Fibroblast of gingiva (primary cell): ENCODE data around the gene LRRK1.

Experiments
- DNase-seq: peaks from one replicate; pipeline ENCODE4 v3.0.0-alpha.2; 2011; ENCODE audit warnings: low read depth

The LRRK1 gene

GRCh38 chr15:100918690-100919480 is at the start of gene LRRK1:
TSS of gene LRRK1 (plus strand) at chr15:100919357. CDS start at chr15:100924633, 5,276 bp downstream.
- DNase-seq, result peak; percentile 56

GRCh38 chr15:100873029-100873677 is 46.0 kb upstream of the LRRK1 start:
- DNase-seq, result peak; percentile 93

- no peak for DNase-seq
Measured at GRCh38 chr15:100875495-100875894, 43.7 kb upstream of the LRRK1 start.

GRCh38 chr15:100875976-100876375 is 43.2 kb upstream of the LRRK1 start:
- DNase-seq, result no peak

- no peak for DNase-seq
Measured at GRCh38 chr15:100877551-100877950, 41.6 kb upstream of the LRRK1 start.

GRCh38 chr15:100878130-100878529 is 41.0 kb upstream of the LRRK1 start:
- no peak for DNase-seq

GRCh38 chr15:100878648-100879047 is 40.5 kb upstream of the LRRK1 start:
- DNase-seq, result no peak

GRCh38 chr15:100879061-100879463 is 40.1 kb upstream of the LRRK1 start:
- no peak for DNase-seq

GRCh38 chr15:100879464-100880138 is 39.6 kb upstream of the LRRK1 start, which contains the start of gene ALDH1A3:
TSS of gene ALDH1A3 (plus strand) at chr15:100879831. CDS start at chr15:100879908, 77 bp downstream.
- peak; percentile 42 for DNase-seq

- DNase-seq, result no peak
Measured at GRCh38 chr15:100880139-100880896, 38.8 kb upstream of the LRRK1 start.

GRCh38 chr15:100880897-100881242 is 38.3 kb upstream of the LRRK1 start:
- no peak for DNase-seq

GRCh38 chr15:100881573-100882336 is 37.4 kb upstream of the LRRK1 start:
- DNase-seq, result no peak

- no peak for DNase-seq
Measured at GRCh38 chr15:100885116-100885515, 34.0 kb upstream of the LRRK1 start.

- DNase-seq, result no peak
Measured at GRCh38 chr15:100885811-100886210, 33.3 kb upstream of the LRRK1 start.

GRCh38 chr15:100887211-100887913 is 31.8 kb upstream of the LRRK1 start:
- DNase-seq, result no peak

GRCh38 chr15:100889385-100890050 is 29.6 kb upstream of the LRRK1 start:
- DNase-seq, result peak; percentile 88

GRCh38 chr15:100890051-100890720 is 29.0 kb upstream of the LRRK1 start:
- no peak for DNase-seq

GRCh38 chr15:100890850-100891249 is 28.3 kb upstream of the LRRK1 start:
- DNase-seq, result no peak

- no peak for DNase-seq
Measured at GRCh38 chr15:100891307-100892012, 27.7 kb upstream of the LRRK1 start.
